Measurements from ENCODE around the gene TBXT. TPM values are rescaled to one million over a fixed set of nuclear protein-coding genes. Genes with fewer than 3 reads are reported as not detected.

Gene TBXT
- total and polyA plus RNA-seq, 2 of the 8 experiments (the other 6 are each of a cell fraction or from before 2014, with no cell fraction given) = 0.18 to 0.24 TPM

- TF ChIP-seq RAD21 (IDR thresholded peaks at IDR 0.05 in 1 of 2, conservative IDR thresholded peaks at IDR 0.05 in 1 of 2; ENCODE audit: low read depth in 2 of 2, low read length in 2 of 2) (peak; percentile 67 to 72), POU5F1 (IDR thresholded peaks at IDR 0.05; ENCODE audit: low read depth, low read length) (no peak), TAF7 (optimal IDR thresholded peaks at IDR 0.05; ENCODE audit: borderline replicate concordance, low read depth, low read length) (no peak), JUN (IDR thresholded peaks at IDR 0.05; ENCODE audit: low read depth, low read length) (no peak), POLR2A (IDR thresholded peaks at IDR 0.05; ENCODE audit: control extremely low read depth in 1 of 2, low read depth in 2 of 2, low read length in 2 of 2) (no peak), KDM5A (IDR thresholded peaks at IDR 0.05; ENCODE audit: low read length) (no peak), SP4 (IDR thresholded peaks at IDR 0.05; ENCODE audit: low read length) (no peak), EP300 (IDR thresholded peaks at IDR 0.05; ENCODE audit: borderline replicate concordance in 1 of 2, low read depth in 2 of 2, low read length in 2 of 2) (no peak), SP1 (IDR thresholded peaks at IDR 0.05; ENCODE audit: low read depth, low read length) (no peak), E2F6 (IDR thresholded peaks at IDR 0.05) (no peak), MAX (IDR thresholded peaks at IDR 0.05) (no peak), CTBP2 (IDR thresholded peaks at IDR 0.05; ENCODE audit: borderline replicate concordance, insufficient read depth, insufficient read length, low read length) (no peak), HDAC2 (IDR thresholded peaks at IDR 0.05; ENCODE audit: borderline replicate concordance in 1 of 2, low read depth in 2 of 2, low read length in 2 of 2) (no peak)
These were observed 10.7 kb downstream of the TBXT start (continued) for GRCh38 chr6:166156942-166157341.

Data from H1 (cell line).